B cell (primary cell): ENCODE results near the gene PLD5. TPM values are rescaled to one million over a fixed set of nuclear protein-coding genes. Genes with fewer than 3 reads are reported as not detected.

Source experiments
- ATAC-seq: fragments of 200-7000 bp; cut with Tn5 transposase; one replicate; pipeline ENCODE4 v1.10.0; 2021; ENCODE audit warnings: low read depth, mild to moderate bottlenecking, moderate number of reproducible peaks, moderate library complexity
- CTCF ChIA-PET: fragments of 350-600 bp; sonication (Branson Sonifier 250); formaldehyde crosslinking; loops from one replicate; lab custom pipeline; 2021; ENCODE audit warnings: antibody characterized with exemption, inconsistent platforms; lab: Charles Lee
- POLR2A ChIA-PET: fragments of 350-600 bp; sonication (Branson Sonifier 250); formaldehyde crosslinking; loops from one replicate; lab custom pipeline; 2021; ENCODE audit warnings: antibody characterized with exemption; lab: Charles Lee
- DNase-seq: peaks from one replicate; pipeline ENCODE4 v3.0.0; 2013
- H2AFZ ChIP-seq: 2 replicates; pipeline ENCODE4 v1.6.1; 2012; ENCODE audit warnings: mild to moderate bottlenecking, low read depth, low read length; ENCODE audit not compliant: insufficient read depth, poor library complexity, severe bottlenecking
- H3K27ac ChIP-seq, 2 donors: 1 replicate in 1 of 2; 2 replicates in 1 of 2; pipeline ENCODE4 v1.5.1; 2012 to 2013; ENCODE audit warnings: low read length in 2 of 2, mild to moderate bottlenecking in 2 of 2, moderate library complexity in 1 of 2
- H3K27me3 ChIP-seq, 4 experiments: fragments of 200-600 bp in 1 of 4; sonication (generic) in 1 of 4; replicated peaks in 1 of 4; 1 replicate in 2 of 4; 2 replicates in 2 of 4; pipeline versions ENCODE4 v1.6.1 to v1.7.0; 2013 to 2016; ENCODE audit warnings: low read length in 3 of 4, mild to moderate bottlenecking in 2 of 4, mixed read lengths in 1 of 4, moderate library complexity in 1 of 4; ENCODE audit not compliant: insufficient read depth in 4 of 4, control insufficient read depth in 3 of 4; ENCODE audit errors: control extremely low read depth in 1 of 4
- H3K36me3 ChIP-seq, 2 experiments: replicated peaks in 1 of 2; 1 replicate in 1 of 2; 2 replicates in 1 of 2; pipeline versions ENCODE4 v1.6.1 to v1.7.1; 2013; ENCODE audit warnings: low read length in 1 of 2; ENCODE audit not compliant: insufficient read depth in 2 of 2, control insufficient read depth in 1 of 2; ENCODE audit errors: control extremely low read depth in 1 of 2, extremely low read depth in 1 of 2
- H3K4me1 ChIP-seq, 2 donors: fragments of 200-600 bp in 1 of 2; sonication (generic) in 1 of 2; 1 replicate in 1 of 2; 2 replicates in 1 of 2; pipeline versions ENCODE4 v1.5.1 to v1.6.1; 2013 to 2017; ENCODE audit warnings: low read length in 2 of 2; ENCODE audit not compliant: control insufficient read depth in 2 of 2, insufficient read depth in 2 of 2
- H3K4me2 ChIP-seq: replicated peaks from 2 replicates; pipeline ENCODE3; 2012; ENCODE audit warnings: mild to moderate bottlenecking, low read depth, low read length; ENCODE audit not compliant: poor library complexity, severe bottlenecking
- H3K4me3 ChIP-seq, 5 experiments: fragments of 200-600 bp in 1 of 5; sonication (generic) in 1 of 5; 1 replicate in 3 of 5; 2 replicates in 2 of 5; pipeline versions ENCODE4 v1.5.1 to v1.7.0; 2011 to 2016; ENCODE audit warnings: low read length in 4 of 5, mild to moderate bottlenecking in 4 of 5, low read depth in 2 of 5, control low read depth in 1 of 5, moderate library complexity in 1 of 5; ENCODE audit not compliant: insufficient read depth in 1 of 5; ENCODE audit errors: control extremely low read depth in 1 of 5, extremely low read depth in 1 of 5
- H3K79me2 ChIP-seq: fragments of 200-600 bp; sonication (generic); one replicate; pipeline ENCODE4 v1.6.0; 2016; ENCODE audit warnings: low read length; ENCODE audit not compliant: control insufficient read depth, insufficient read depth
- H3K9ac ChIP-seq: fragments of 200-600 bp; sonication (generic); 2 replicates; pipeline ENCODE4 v1.6.1; 2017; ENCODE audit warnings: mild to moderate bottlenecking, low read length, moderate library complexity
- H3K9me3 ChIP-seq, 3 donors: one replicate each; pipeline versions ENCODE4 v1.6.1 to v1.7.1; 2013; ENCODE audit warnings: low read length in 2 of 3; ENCODE audit not compliant: control insufficient read depth in 2 of 3, insufficient read depth in 1 of 3; ENCODE audit errors: control extremely low read depth in 1 of 3
- H4K20me1 ChIP-seq: 2 replicates; pipeline ENCODE4 v1.6.0; 2012; ENCODE audit warnings: mild to moderate bottlenecking, low read length; ENCODE audit not compliant: insufficient read depth, control insufficient read depth, poor library complexity, severe bottlenecking
- H3K27ac Mint-ChIP-seq: one replicate; pipeline ENCODE4 v1.8.0; 2021; ENCODE audit warnings: mixed read lengths
- H3K27me3 Mint-ChIP-seq: one replicate; pipeline ENCODE4 v1.8.0; 2021; ENCODE audit warnings: mixed read lengths
- H3K4me1 Mint-ChIP-seq: one replicate; pipeline ENCODE4 v1.8.0; 2021; ENCODE audit warnings: mixed read lengths
- H3K4me3 Mint-ChIP-seq: one replicate; pipeline ENCODE4 v1.8.0; 2021; ENCODE audit warnings: mixed read lengths
- H3K9me3 Mint-ChIP-seq: one replicate; pipeline ENCODE4 v1.8.0; 2022; ENCODE audit warnings: mixed read lengths; ENCODE audit not compliant: insufficient read depth
- EZH2 ChIP-seq: IDR thresholded peaks from 2 replicates; pipeline ENCODE4 v1.6.1; 2012; ENCODE audit warnings: borderline replicate concordance, low read depth, mild to moderate bottlenecking, moderate library complexity, low read length; ENCODE audit not compliant: insufficient read depth, poor library complexity, severe bottlenecking
- WGBS: methylation state at CpG from one replicate; pipeline ENCODE4 v1.1.5; 2013; ENCODE audit warnings: missing lambda C conversion rate; ENCODE audit not compliant: insufficient coverage; 5-methylcytosine and 5-hydroxymethylcytosine counted together
- intact Hi-C: fragments of 100-400 bp; cut with micrococcal nuclease; formaldehyde crosslinking; loops from one replicate; pipeline ENCODE4 v1.10.0; 2022
- polyA plus RNA-seq: library from polyadenylated mRNA; depleted of rRNA; stranded (reverse); fragments of >200 nt; gene quantifications from 2 replicates; pipeline ENCODE4 v1.2.3, GENCODE V29; 2012
- total RNA-seq, 2 donors: library from RNA; stranded (reverse); fragments of 120-200 nt in 1 of 2; gene quantifications; 1 replicate in 1 of 2; 2 replicates in 1 of 2; pipeline versions ENCODE4 v1.2.3 to v1.2.4, GENCODE V29; 2013 to 2022
- TF ChIP-seq, protein P1 (sequence below): fragments of 200-600 bp; IDR thresholded peaks from one replicate; pipeline ENCODE4 v1.8.0; 2022; ENCODE audit warnings: antibody characterized with exemption, mild to moderate bottlenecking

The PLD5 gene
- total and polyA plus RNA-seq, 2 donors (not counting 1 experiment from before 2014, with no cell fraction given) = 0.37 to 1.9 TPM

DNA sequence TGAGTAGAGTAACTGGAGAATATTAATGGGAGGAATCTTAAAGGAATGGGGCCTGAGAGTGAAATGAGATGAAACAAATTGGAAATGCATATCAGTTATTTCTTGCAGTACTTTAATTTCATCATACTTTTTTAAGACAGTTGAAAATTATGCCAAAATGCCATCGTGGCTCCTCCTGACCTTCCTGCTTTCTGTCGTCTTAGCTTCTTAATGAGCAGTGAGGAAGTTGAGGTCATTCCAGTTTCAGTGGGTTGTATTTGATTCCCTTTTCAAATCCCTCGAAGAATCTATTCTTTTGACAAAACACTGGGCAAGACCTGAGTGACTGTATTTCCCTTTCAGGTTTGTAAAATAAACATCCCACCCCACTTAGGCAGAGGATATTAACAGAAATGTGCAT, 390.7 kb downstream of the PLD5 start:
- no peak overlapping the region for H3K4me2 ChIP-seq
- peaks cover 0 to 3% (median 0%) of the 10 kb centered on the region in 3 donors for H3K9me3 ChIP-seq
- POLR2A ChIA-PET = no interaction called here
- H3K4me3 Mint-ChIP-seq = no peak overlapping the region
- H3K9me3 Mint-ChIP-seq = peaks cover 2% of the 10 kb centered on the region
- intact Hi-C loops = no loop called here
- no peaks in the 10 kb centered on the region for H3K4me1 Mint-ChIP-seq
- no peak overlapping the region for H3K27ac ChIP-seq
- H3K27me3 Mint-ChIP-seq = peaks cover 12% of the 10 kb centered on the region
- no peaks in the 10 kb centered on the region for H3K27me3 ChIP-seq
- H3K79me2 ChIP-seq = no peaks in the 10 kb centered on the region
- WGBS = no CpG with 5 or more reads among the region's 3 CpGs
- DNase-seq (no peak), ATAC-seq (no peak)
- H3K27ac Mint-ChIP-seq = no peak overlapping the region
- H3K4me3 ChIP-seq = no peak overlapping the region
- H3K36me3 ChIP-seq = no peaks in the 10 kb centered on the region
- no peaks in the 10 kb centered on the region for H3K4me1 ChIP-seq
- TF ChIP-seq EZH2 = no peak
- TF ChIP-seq, protein P1, sequence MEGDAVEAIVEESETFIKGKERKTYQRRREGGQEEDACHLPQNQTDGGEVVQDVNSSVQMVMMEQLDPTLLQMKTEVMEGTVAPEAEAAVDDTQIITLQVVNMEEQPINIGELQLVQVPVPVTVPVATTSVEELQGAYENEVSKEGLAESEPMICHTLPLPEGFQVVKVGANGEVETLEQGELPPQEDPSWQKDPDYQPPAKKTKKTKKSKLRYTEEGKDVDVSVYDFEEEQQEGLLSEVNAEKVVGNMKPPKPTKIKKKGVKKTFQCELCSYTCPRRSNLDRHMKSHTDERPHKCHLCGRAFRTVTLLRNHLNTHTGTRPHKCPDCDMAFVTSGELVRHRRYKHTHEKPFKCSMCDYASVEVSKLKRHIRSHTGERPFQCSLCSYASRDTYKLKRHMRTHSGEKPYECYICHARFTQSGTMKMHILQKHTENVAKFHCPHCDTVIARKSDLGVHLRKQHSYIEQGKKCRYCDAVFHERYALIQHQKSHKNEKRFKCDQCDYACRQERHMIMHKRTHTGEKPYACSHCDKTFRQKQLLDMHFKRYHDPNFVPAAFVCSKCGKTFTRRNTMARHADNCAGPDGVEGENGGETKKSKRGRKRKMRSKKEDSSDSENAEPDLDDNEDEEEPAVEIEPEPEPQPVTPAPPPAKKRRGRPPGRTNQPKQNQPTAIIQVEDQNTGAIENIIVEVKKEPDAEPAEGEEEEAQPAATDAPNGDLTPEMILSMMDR = no peak
- no peaks in the 10 kb centered on the region for H4K20me1 ChIP-seq
- H3K9ac ChIP-seq = no peak overlapping the region
- H2AFZ ChIP-seq = no peak overlapping the region
- CTCF ChIA-PET = no interaction called here

DNA sequence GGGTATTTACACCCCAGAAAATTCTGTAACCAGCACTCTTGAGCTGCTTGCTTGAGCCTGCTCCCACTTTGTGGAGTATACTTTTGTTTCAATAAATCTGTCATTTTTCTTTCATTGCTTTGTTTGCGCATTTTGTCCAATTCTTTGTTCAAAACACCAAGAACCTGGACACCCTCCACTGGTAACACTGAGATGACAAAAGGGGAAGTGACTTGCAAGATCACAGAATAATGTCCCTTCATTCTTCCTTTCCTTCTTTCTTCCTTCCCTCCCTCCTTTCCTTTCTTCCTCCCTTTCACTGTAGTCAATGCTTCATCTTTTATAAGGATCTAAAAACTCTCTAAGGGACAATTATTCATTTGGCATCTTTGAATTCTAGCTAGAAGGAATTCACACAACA, 391.1 kb downstream of the PLD5 start:
- CTCF ChIA-PET = no interaction called here
- H3K4me2 ChIP-seq = no peak overlapping the region
- TF ChIP-seq, protein P1 = no peak
- TF ChIP-seq EZH2 = no peak
- no peaks in the 10 kb centered on the region for H3K36me3 ChIP-seq
- H3K4me3 ChIP-seq = no peak overlapping the region
- H3K27ac Mint-ChIP-seq = no peak overlapping the region
- H3K27me3 Mint-ChIP-seq = peaks cover 12% of the 10 kb centered on the region
- H3K27ac ChIP-seq = no peak overlapping the region
- POLR2A ChIA-PET = no interaction called here
- H3K4me3 Mint-ChIP-seq = no peak overlapping the region
- H3K9ac ChIP-seq = no peak overlapping the region
- no peaks in the 10 kb centered on the region for H3K4me1 Mint-ChIP-seq
- intact Hi-C loops = no loop called here
- no peaks in the 10 kb centered on the region for H3K27me3 ChIP-seq
- ATAC-seq (no peak), DNase-seq (no peak)
- H3K9me3 Mint-ChIP-seq = peaks cover 2% of the 10 kb centered on the region
- H2AFZ ChIP-seq = no peak overlapping the region
- no peaks in the 10 kb centered on the region for H4K20me1 ChIP-seq
- peaks cover 0 to 3% (median 0%) of the 10 kb centered on the region in 3 donors for H3K9me3 ChIP-seq
- no CpG with 5 or more reads among the region's 1 CpG for WGBS
- H3K79me2 ChIP-seq = no peaks in the 10 kb centered on the region
- H3K4me1 ChIP-seq = no peaks in the 10 kb centered on the region
